GM15510 (cell line): ENCODE measurements around the gene SLC26A3.

Experiments used
- POLR2A ChIP-seq: IDR thresholded peaks from 3 replicates; pipeline ENCODE4 v1.6.1; 2011; ENCODE audit warnings: borderline replicate concordance; ENCODE audit not compliant: insufficient read length; ENCODE audit errors: extremely low read depth

Gene SLC26A3

DNA sequence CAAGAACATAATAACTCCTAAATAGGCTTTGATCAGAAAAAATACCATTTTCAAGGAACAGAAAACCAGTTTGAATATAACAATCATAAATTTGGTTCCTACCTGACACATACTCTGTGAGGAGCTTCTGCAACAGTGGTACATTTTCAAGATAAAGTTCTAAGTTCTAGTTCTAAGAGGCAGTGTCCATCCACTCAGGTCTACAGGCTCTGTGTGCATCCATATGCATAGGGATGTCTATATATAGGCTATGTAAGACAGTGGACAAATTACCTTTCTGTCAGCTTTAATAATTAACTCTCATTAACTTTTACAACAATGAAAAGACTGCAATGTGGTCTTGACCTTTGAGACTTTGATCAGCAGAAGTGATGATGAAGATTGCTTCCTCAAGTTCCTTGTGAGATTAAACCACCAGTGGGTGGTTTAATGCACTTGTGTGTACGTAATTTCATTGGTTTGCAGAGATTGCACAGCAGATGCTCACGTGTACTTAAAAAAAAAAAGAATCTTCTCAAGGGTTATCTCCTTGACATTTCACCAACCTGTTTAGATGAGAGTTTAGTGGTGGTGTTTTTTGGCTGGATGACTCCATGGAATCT, at the start of gene SLC26A3:
TSS of gene SLC26A3 (minus strand) at position 215 of the 602 bp plus-strand sequence. CDS start 8,714 bp downstream, outside the sequence.
- no peak for TF ChIP-seq POLR2A

DNA sequence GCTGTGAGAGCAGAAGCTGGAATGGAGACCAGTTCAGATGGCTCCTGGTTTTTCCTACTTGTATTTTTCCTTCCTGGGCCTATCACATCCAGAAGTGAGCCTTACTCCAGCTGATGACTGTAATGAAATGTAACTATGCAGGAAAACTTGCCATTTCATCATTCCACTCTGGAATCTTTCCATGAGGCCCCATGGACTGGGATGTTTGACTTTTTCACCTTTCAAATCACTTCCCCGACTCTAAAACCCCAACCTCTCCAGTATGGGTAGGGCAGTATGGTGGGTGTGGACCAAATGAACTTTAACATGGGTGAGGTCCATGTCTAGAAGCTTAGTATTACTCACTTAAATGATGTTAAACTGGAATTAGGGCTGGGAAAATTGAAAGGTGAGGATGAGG, 47.6 kb upstream of the SLC26A3 start:
- no peak for TF ChIP-seq POLR2A

DNA sequence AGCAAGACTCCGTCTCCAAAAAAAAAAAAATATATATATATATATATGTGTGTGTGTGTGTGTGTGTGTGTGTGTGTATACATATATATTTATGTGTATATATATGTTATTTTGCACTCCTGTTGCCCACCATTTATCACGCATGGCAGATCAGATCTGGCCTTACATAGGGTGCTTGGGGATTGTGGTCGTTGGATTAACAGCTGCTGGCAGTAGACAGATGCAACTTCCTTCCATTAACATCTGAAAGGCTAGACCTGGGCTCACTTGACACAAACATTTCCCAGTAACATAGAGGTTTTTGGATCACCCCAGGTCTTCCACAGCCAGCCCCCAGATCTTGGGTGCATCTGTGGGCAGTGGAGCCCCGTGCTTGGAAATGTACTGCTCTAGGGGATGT, 47.2 kb upstream of the SLC26A3 start:
- no peak for TF ChIP-seq POLR2A

DNA sequence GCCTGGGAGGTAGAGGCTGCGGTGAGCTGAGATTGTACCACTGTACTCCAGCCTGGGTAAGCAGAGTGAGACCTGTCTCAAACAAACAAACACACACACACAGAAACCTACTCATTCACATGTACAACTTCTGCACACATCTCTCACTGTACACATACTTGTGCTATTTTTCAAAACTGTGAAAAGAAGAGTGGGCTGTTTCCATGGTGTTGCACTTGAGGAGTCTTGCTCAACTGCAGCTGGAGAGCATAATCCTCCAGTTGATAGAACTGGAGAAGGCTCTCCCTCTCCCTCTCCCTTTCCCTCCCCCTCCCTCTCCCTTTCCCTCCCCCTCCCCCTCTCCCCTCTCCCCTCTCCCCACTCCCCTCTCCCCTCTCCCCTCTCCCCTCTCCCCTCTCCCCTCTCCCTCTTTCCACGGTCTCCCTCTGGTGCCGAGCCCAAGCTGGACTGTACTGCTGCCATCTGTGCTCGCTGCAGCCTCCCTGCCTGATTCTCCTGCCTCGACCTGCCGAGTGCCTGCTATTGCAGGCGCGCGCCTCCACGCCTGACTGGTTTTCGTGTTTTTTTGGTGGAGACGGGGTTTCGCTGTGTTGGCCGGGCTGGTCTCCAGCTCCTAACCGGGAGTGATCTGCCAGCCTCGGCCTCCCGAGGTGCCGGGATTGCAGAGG, 44.3 kb upstream of the SLC26A3 start:
- no peak for TF ChIP-seq POLR2A

DNA sequence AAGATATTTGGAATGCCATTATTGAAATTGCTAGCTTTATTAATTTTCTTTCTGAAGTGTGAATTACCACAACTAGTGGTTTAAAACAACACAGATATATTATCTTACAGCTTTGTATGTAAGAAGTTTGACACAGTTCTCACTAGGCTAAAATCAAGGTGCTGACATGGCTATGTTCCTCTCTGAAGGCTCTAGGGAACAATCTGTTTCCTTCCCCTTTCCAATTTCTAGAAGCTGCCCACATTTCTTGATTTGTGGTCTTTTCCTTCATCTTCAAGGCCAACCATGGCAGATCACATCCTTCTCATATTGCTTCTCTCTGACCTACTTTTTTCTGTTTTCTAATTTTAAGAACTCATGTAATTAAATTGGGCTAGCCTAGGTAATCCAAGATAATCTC, 43.3 kb upstream of the SLC26A3 start:
- TF ChIP-seq POLR2A, result no peak

DNA sequence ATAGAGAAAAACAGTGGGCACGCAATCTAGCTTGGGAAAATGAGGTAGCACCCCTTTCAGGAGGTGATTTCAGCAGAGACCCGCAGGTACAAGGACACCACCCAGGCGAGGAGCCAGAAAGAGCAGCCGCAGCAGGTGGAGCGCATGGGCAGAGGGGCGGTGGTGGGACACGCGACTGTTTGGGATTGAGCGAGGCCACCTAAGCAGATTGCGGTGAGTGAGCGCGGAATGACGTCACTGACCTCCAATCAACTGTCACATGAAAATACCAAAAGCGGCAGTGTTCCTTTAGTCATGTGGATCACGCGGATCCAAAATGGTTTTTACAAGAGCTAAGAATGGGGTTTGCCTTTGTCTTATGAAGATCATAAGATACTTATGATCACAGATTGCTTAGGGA, 40.2 kb upstream of the SLC26A3 start:
- no peak for TF ChIP-seq POLR2A

DNA sequence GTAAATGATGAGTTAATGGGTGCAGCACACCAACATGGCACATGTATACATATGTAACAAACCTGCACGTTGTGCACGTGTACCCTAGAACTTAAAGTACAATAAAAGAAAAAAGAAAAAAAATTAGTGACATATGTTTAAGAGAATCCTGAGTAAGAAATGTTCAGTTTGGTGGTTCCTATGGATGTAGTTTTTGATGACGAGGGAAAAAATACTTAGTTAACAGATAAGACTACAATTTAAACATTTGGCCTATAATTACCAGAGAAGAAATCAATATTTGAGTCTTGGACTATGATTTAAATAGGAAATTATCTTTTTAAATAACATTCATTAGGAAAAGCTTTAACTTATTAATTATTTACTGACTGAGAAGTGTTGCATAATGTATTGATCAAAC, 39.2 kb upstream of the SLC26A3 start:
- TF ChIP-seq POLR2A, result no peak

DNA sequence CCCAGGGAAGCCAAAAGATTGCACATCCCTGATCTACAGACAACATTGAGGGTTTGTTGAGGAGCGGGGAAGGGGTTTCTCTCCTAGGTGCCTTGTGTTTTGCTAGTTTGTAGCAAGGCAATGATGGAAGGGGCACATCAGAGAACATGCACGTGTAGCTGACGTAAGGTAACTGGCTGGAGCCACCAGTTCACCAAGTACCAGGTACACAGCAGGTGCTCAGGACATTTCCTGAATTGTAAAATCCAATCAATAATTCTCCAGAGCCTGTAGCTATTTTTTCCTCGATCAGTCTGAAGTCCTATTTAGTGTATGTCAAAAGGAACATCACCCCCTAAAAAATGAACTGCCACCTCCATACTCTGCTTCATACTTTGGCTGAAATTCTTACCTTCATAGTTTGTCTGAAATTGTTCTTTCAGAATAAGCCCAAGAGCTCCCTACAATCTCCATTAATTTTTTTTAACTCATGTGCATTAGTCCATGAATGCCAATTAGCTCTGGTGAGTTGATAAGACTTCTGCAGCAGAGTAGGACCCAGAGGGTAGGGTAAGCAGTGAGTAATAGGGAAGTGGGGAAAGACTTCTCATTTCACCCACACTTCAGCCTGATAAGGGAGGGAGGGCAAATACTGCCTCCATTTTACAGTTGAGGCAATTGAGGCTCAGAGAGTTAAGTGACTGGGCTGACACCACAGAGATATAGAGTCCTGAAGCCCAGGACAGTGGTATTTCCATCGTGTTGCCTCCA, 36.0 kb upstream of the SLC26A3 start:
- TF ChIP-seq POLR2A, result no peak

DNA sequence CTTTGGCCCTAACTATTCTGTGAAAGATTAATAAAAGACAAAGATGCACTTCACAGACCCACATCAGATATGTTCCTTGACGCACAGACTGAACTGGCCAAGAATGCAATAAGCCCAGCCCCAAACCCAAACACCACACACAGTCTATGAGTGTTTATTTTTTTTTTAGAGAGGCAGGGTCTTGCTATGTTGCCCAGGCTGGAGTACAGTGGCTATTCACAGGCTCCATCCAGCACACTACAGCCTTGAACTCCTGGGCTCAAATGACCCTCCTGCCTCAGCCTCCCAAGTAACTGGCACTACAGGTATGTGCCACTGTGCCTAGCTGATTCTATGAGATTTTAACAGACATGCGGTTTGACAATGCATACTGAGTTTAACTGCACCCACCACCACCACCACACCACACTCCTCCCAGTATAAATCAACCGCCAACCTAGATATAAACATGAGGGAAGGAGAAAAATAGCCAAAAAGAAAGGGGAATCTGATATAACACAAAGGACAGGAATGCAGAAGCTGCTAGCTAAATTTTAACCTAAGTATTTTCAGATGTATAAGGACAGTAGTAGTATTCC, 35.1 kb upstream of the SLC26A3 start:
- TF ChIP-seq POLR2A, result no peak

DNA sequence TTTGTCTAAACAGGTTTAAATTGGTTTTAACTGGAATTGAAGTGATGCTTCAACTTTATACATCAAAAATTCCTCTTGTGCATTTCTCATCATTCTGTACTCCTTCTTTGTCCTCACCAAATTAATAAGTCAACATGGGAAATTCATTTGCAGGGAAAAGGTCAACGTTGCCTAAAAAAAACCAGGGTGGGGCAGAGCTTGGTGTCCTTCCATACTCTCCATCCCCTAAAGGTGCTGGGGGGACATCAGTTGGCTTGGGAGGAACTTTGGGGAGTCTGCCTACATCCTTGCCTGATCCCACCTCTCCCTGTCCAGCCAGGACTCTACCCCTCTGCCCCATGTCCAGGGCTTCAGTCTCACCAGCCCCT, 34.1 kb upstream of the SLC26A3 start:
- TF ChIP-seq POLR2A, result no peak

DNA sequence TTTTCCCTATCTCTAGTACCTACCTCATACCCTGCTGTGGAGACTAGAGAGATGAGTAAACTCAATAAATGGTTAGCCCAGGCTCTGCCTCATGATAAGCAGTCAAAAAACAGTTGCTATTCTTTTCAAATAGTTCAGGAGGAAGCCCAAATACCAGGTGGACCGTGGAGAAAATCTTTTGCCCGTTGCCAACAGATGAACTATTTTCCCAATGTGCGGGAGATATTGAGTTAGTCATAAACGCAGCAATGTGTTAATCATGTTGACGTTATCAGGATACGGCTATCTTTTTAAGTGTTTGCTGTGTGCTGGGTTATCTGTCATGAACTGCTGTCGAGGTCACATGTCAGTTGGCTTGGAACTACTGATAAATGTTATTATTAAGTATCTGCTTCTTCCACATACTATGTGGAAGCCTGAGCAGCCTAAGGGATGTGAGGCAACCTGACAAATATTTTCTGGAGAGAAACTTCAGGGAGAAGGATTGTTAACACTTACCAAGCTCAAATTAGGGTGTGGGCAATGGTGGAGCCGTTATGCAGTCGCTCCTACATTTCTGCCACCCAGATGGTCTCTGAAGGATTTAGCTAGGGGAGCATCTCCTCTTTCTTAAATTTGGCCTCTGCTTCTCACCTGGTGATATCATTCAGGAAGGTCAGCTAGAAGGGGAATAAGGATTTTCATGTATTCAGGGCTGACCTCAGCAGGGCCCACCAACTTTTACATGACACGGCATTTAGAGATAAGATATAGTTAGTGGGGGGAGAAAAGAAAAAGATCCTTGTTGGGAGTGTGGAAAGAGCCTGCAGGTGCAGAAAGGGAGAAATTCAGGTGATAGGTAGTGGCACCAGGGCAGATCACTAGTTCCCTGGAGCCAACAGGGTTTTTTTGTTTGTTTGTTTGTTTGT, 33.5 kb upstream of the SLC26A3 start:
- no peak for TF ChIP-seq POLR2A

DNA sequence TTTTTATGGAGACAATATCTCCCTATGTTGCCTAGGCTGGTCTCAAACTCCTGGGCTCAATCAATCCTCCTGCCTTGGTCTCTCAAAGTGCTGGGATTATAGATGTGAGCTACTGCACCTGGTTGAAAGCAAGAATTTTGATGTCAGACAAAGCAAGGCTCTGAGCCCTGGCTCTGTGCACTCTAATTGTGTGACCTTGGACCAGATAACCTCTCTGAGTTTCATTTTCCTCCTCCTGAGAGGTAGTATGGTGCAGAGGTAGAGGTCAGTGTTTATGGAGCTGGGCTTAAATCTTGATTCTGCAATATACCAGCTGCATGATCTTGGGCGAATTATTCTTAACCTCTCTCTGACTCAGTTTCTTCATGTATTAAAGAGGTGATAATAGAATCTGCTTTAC, 31.4 kb upstream of the SLC26A3 start:
- TF ChIP-seq POLR2A, result no peak

DNA sequence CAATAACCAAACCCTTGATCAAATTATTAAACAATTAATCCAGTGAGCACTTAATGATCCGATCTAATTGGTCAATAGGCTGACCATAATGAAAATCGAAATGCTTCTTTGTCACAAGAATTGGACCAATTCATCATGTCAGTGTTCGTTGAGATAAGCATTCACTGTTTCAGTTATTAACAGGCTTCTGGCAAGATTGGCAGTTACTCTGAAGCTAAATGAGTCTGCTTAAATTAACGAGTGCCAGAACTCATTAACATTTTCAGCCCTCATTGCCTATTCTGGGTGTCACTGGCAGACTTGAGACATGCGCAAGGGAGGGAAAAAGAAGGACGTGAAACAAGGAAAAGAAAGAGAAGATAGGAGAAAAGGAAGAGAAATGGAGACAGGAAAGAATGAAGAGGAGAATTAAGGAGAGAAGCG, 30.7 kb upstream of the SLC26A3 start:
- TF ChIP-seq POLR2A, result no peak

DNA sequence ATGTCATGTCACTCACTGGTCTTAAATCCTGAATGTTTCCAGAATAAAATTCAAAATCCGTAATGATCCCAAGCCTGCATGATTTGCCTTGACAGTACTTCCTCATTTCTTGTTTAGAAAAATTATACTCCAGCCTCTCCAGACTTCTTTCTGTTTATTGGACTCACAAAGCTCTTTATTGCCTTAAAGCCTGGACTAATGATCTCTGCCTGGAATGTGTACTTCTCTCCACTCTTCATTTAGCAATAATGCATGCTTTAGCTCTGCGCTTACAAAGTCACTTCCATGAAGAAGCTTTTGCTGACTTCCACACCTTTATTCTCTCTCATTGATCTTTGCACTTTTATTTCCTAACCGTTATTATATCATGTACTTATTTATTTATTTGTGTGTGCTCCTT, 27.4 kb upstream of the SLC26A3 start:
- no peak for TF ChIP-seq POLR2A
